ENCODE results near the gene FCHSD2.

DNA sequence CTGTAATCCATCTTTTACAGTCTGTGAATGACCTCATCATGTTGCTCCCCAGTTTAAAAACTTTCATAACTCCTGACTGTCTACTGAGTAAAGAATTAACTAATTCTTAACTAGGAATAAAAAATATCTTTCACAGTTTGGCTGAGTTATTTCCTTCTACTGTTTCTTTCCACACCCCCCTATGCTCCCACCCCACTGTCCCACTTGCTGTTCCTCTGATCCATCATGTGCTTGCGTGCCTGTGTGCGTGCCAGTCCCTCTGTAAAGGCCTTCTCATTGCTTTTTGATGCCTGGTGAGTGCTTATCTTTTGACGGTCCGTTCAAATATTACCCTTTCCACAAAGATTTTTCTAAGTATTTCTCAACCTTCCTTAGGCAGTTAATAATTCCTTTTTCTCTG, 272.3 kb downstream of the FCHSD2 start:
- no peak for TF ChIP-seq EZH2 (IDR thresholded peaks at IDR 0.05; ENCODE audit: low read depth)
- TF ChIP-seq, protein P1, sequence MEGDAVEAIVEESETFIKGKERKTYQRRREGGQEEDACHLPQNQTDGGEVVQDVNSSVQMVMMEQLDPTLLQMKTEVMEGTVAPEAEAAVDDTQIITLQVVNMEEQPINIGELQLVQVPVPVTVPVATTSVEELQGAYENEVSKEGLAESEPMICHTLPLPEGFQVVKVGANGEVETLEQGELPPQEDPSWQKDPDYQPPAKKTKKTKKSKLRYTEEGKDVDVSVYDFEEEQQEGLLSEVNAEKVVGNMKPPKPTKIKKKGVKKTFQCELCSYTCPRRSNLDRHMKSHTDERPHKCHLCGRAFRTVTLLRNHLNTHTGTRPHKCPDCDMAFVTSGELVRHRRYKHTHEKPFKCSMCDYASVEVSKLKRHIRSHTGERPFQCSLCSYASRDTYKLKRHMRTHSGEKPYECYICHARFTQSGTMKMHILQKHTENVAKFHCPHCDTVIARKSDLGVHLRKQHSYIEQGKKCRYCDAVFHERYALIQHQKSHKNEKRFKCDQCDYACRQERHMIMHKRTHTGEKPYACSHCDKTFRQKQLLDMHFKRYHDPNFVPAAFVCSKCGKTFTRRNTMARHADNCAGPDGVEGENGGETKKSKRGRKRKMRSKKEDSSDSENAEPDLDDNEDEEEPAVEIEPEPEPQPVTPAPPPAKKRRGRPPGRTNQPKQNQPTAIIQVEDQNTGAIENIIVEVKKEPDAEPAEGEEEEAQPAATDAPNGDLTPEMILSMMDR (conservative IDR thresholded peaks at IDR 0.05) = no peak

Measured in PC-9 (cell line).